PC-3 (cell line): ENCODE data around the gene UBR4.

Source experiments
- CTCF ChIP-seq: fragments of 300-600 bp; sonication (generic); conservative IDR thresholded peaks from 2 replicates; pipeline ENCODE4 v1.5.1; 2017; ENCODE audit warnings: antibody characterized with exemption, low read depth, mild to moderate bottlenecking, low read length
- EZH2 ChIP-seq: fragments of 300-600 bp; sonication (generic); IDR thresholded peaks from one replicate; pipeline ENCODE4 v1.6.1; 2017; ENCODE audit warnings: antibody characterized with exemption, mild to moderate bottlenecking, low read length; ENCODE audit not compliant: unreplicated experiment
- EZH2phosphoT487 ChIP-seq: fragments of 300-600 bp; sonication (generic); IDR thresholded peaks from 2 replicates; pipeline ENCODE4 v1.6.1; 2018; ENCODE audit warnings: mild to moderate bottlenecking, antibody characterized with exemption, low read length, borderline replicate concordance

DNA sequence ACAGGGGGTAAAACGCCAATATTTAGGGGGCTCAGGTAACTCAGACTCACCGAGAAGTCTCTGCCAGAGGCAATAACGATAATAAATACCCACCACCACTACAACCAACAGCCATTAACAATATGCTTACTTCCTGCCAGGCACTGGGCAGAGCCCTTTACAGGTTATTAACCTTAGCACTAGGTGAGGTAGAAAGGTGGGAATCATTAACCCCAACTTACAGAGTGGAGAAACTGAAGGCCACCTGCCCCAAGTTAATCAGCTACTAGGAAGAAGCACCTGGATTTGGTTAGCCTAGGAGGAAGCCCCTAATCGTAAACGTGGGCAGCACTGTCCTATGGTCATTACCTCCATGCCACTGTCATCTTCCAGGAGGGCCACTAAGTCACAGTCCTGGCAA is 110.0 kb downstream of the UBR4 start:
- TF ChIP-seq CTCF (no peak), EZH2phosphoT487 (no peak), EZH2 (no peak)
